ENCODE data around the gene ZNF649.

ZNF649 gene

DNA sequence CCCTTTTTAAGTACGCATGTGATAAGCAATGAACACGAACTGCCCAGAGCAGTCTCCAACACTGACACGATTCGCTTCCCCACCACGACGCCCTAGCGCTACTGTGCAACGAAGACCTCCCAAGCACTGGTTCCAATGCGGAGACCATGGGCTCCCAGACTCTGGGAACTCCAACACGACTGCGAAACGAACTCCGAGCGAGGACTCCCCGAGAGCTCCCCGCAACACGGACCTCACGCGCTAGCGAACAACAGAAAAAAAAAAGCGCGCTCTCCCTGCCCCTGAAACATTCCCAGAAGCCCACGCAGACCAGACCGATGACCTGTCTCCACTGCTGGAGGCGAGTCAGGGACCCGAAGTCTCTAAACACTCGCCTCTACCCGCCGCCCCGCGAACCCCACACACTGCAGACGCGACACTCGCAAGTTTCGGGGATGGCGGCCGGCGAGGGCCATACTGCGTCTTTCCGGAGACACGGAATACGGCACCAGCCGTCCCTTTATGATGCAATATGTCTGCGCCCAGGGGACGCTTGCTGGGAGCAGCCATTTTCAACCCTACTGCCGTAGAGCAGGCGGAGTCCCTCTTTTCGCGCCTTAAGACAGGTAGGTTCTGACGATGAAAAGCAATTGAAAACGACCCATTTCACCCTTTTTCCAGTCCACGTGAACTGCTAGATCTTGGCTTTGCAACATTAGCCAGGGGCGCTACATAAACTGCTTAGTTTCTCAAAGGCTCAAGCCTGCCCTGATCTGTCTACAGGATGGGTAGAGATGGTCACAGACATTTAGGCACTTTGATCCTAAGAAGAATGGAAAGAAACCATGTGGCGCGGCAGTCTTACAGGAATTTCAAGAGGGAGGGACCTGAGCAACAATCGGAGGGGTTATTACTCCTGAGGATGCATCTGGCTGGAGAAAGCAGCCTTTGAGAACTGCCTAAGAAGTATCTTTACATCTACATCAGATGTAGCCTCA, 17.0 kb downstream of the ZNF649 start, which contains the start of gene ZNF577:
TSS of gene ZNF577 (minus strand) at position 430 of the 977 bp plus-strand sequence. CDS start 7,569 bp downstream, outside the sequence.
- no peak for DNase-seq

DNA sequence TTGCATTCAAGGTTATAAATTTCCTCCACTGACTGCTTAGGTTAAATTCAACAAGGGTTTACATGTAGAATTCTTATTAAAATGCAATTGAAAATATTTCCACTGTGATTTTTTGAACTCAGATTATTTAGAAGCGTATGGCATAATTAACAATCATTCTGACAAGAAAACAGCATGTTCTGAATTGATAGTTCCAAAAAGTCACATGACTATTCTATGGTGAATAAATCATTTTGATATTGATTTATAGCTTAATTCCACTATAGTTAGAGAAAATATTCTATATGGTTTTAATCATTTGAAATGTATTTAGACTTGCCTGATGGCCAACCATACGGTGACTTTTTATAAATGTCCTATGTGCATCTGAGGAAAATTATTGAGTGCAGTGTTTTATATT, 20.1 kb downstream of the ZNF649 start:
- no peak for DNase-seq

DNA sequence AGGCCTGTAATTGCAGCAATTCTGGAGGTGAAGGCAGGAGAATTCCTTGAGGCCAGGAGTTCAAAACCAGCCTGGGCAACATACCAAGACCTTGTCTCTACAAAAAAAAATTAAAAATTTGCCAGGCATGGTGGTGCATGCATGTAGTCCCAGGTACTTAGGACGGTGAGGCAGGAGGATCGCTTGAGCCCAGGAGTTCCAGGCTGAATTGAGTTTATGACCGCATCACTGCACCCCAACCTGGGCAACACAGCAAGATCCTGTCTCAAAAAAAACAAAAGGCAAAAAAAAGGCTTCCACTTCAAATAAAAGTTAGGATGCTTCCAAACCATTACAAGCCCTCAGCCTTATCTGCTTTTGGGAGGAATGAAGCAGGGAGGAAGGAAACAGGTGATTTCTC, 22.3 kb downstream of the ZNF649 start:
- DNase-seq: no peak

DNA sequence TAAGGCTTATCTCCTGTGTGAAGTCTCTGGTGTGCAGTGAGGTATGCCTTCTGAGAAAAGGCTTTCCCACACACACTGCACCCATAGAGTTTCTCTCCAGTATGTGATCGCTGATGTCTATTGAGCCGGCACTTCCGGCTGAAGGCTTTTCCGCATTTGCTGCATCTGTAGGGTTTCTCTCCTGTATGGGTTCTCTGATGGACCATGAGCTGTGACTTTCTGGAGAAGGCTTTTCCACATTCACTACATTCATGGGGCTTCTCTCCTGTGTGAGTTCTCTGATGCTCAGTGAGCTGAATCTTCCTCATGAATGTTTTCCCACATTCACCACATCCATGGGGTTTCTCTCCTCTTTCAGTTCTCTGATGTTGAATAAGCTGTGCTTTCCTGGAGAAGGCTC, 31.7 kb downstream of the ZNF649 start:
- DNase-seq: no peak

DNA sequence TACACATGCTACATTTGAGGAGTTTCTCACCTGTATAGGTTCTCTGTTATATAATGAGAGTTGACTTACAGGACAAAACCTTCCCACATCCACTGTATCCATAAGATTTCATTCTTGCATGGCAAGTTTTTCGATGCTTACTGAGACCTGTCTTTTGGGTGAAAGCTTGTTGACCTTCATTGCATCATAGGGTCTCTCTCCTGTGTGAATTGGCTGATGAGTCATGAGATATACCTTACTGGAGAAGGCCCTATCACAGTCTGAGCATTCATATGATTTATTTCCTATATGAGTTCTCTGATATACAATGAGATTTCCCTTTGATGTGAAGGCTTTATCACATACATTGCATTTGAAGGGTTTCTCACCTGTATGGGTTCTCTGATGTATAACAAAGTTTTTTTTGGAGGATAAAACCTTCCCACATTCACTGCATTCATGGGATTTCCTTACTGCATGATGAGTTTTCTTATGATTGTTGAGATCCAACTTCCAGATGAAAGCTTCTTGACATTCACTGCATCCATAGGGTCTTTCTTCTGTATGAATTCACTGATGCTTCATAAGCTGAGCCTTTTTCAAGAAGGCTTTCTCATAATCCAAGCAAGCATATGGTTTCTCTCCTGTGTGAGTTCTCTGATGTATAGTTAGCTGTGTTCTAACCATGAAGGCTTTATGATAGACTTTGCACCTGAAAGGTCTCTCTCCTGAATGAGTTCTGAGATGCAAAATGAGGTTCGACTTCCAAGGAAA, 42.8 kb downstream of the ZNF649 start:
- no peak for DNase-seq

Data from SHP77 treated with DMSO at 0.1 percent for 48 hours (cell line).